Osteocyte (in vitro differentiated cells): Measurements from ENCODE around the gene PCNX1. TPM values are rescaled to one million over a fixed set of nuclear protein-coding genes. Genes with fewer than 3 reads are reported as not detected.

Experiments
- DNase-seq: peaks from one replicate; pipeline ENCODE4 v3.0.0; 2021; ENCODE audit warnings: mixed read lengths; ENCODE audit not compliant: unreplicated experiment; ENCODE audit errors: extremely low spot score
- H3K27ac Mint-ChIP-seq: one replicate; pipeline ENCODE4 v1.8.0; 2021; ENCODE audit warnings: mild to moderate bottlenecking, mixed read lengths; ENCODE audit not compliant: unreplicated experiment
- H3K27me3 Mint-ChIP-seq: one replicate; pipeline ENCODE4 v1.8.0; 2021; ENCODE audit warnings: mixed read lengths; ENCODE audit not compliant: unreplicated experiment
- H3K36me3 Mint-ChIP-seq: one replicate; pipeline ENCODE4 v1.8.0; 2021; ENCODE audit warnings: mixed read lengths; ENCODE audit not compliant: unreplicated experiment
- H3K4me1 Mint-ChIP-seq: one replicate; pipeline ENCODE4 v1.8.0; 2021; ENCODE audit warnings: mixed read lengths; ENCODE audit not compliant: unreplicated experiment
- H3K4me3 Mint-ChIP-seq: one replicate; pipeline ENCODE4 v1.8.0; 2021; ENCODE audit warnings: mild to moderate bottlenecking, moderate library complexity, mixed read lengths; ENCODE audit not compliant: unreplicated experiment
- H3K9me3 Mint-ChIP-seq: one replicate; pipeline ENCODE4 v1.8.0; 2021; ENCODE audit warnings: mixed read lengths; ENCODE audit not compliant: unreplicated experiment
- total RNA-seq: library from RNA; stranded (reverse); gene quantifications from 2 replicates; pipeline ENCODE4 v1.2.1, GENCODE V29; 2021
- TF ChIP-seq, protein P1 (sequence below): fragments of 200-600 bp; sonication (generic); IDR thresholded peaks from 2 replicates; pipeline ENCODE4 v1.5.0; 2021; ENCODE audit warnings: antibody characterized with exemption, mild to moderate bottlenecking, moderate library complexity

PCNX1 gene
- total RNA-seq, 1 donor from 2014 or later = 72.2 TPM

DNA sequence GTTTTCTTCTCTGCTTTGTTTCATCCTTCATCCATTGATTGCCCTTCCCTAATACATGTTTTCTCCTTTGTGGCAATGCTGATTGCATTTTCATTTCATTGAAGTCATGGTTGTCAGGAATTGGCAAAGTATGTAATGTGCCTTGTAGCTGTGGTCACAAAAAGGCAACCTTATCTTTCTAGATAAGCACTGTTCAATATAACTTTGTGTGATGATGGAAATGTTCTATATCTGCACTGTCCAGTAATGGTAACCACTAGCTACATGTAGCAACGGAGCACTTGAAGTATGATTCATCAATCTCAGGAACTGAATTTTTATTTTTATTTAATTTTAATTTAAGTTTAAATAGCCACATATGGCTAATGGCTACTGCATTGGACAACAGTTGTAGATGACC lies 79.8 kb downstream of the PCNX1 start:
- Mint-ChIP-seq H3K27ac (no peak overlapping the region), H3K36me3 (peaks cover 13% of the 10 kb centered on the region), H3K4me1 (peaks cover 14% of the 10 kb centered on the region), H3K4me3 (no peak overlapping the region), H3K27me3 (no peaks in the 10 kb centered on the region), H3K9me3 (no peaks in the 10 kb centered on the region)
- TF ChIP-seq, protein P1, sequence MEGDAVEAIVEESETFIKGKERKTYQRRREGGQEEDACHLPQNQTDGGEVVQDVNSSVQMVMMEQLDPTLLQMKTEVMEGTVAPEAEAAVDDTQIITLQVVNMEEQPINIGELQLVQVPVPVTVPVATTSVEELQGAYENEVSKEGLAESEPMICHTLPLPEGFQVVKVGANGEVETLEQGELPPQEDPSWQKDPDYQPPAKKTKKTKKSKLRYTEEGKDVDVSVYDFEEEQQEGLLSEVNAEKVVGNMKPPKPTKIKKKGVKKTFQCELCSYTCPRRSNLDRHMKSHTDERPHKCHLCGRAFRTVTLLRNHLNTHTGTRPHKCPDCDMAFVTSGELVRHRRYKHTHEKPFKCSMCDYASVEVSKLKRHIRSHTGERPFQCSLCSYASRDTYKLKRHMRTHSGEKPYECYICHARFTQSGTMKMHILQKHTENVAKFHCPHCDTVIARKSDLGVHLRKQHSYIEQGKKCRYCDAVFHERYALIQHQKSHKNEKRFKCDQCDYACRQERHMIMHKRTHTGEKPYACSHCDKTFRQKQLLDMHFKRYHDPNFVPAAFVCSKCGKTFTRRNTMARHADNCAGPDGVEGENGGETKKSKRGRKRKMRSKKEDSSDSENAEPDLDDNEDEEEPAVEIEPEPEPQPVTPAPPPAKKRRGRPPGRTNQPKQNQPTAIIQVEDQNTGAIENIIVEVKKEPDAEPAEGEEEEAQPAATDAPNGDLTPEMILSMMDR = no peak
- DNase-seq = no peak

GRCh38 chr14:70988452-70988851 lies 81.2 kb downstream of the PCNX1 start:
- no peak overlapping the region for H3K27ac Mint-ChIP-seq
- no peaks in the 10 kb centered on the region for H3K27me3 Mint-ChIP-seq
- TF ChIP-seq, protein P1 = no peak
- DNase-seq = no peak
- peaks cover 3% of the 10 kb centered on the region for H3K4me1 Mint-ChIP-seq
- H3K9me3 Mint-ChIP-seq = no peaks in the 10 kb centered on the region
- no peak overlapping the region for H3K4me3 Mint-ChIP-seq
- peaks cover 13% of the 10 kb centered on the region for H3K36me3 Mint-ChIP-seq

DNA sequence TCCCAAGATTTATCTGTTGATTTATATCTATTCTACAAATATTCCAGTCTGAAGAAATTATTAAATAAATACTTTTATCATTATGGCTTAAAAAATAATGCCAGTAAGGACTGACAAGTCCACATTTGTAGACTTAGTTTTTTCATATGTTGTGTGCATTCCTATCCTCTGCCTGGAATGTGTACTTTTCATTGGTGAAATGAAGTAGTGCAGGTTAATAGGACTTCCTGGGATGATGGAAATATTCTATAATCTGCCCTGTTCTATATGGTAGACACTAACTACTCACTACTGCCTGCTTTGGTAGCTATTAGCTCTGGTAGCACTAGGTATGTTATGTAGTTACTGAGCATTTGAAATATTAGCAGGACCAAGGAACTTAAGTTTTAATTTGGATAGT lies 86.7 kb downstream of the PCNX1 start:
- no peaks in the 10 kb centered on the region for H3K27me3 Mint-ChIP-seq
- H3K9me3 Mint-ChIP-seq = no peaks in the 10 kb centered on the region
- no peak for DNase-seq
- peaks cover 20% of the 10 kb centered on the region for H3K36me3 Mint-ChIP-seq
- H3K27ac Mint-ChIP-seq = no peak overlapping the region
- TF ChIP-seq, protein P1 = no peak
- peaks cover 3% of the 10 kb centered on the region for H3K4me1 Mint-ChIP-seq
- no peak overlapping the region for H3K4me3 Mint-ChIP-seq

DNA sequence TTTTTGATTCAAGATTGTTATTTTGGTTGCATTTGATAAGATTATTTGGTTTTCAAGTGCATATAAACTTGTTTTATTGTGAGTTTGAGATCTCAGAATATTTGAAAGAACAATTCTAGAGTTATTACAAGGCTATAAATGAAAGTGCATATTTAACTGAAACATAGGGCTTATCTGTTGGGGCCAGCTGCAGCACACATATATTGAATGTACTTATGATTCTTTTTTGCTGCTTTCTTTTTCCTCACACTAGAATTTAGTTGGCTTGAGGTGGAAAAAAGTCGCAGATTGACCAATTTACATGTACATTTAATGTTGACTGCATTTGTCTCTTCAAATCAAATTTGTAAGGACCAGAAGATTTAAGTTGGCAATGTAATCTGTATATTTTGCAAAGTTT lies 88.0 kb downstream of the PCNX1 start:
- no peak overlapping the region for H3K4me3 Mint-ChIP-seq
- peaks cover 3% of the 10 kb centered on the region for H3K4me1 Mint-ChIP-seq
- H3K9me3 Mint-ChIP-seq = no peaks in the 10 kb centered on the region
- DNase-seq = no peak
- H3K27ac Mint-ChIP-seq = no peak overlapping the region
- H3K27me3 Mint-ChIP-seq = no peaks in the 10 kb centered on the region
- TF ChIP-seq, protein P1 = no peak
- H3K36me3 Mint-ChIP-seq = peaks cover 19% of the 10 kb centered on the region

GRCh38 chr14:70995671-70996070 lies 88.4 kb downstream of the PCNX1 start:
- Mint-ChIP-seq H3K27me3 (no peaks in the 10 kb centered on the region), H3K4me1 (peaks cover 2% of the 10 kb centered on the region), H3K4me3 (no peak overlapping the region), H3K36me3 (peaks cover 18% of the 10 kb centered on the region), H3K27ac (no peak overlapping the region), H3K9me3 (no peaks in the 10 kb centered on the region)
- no peak for DNase-seq
- TF ChIP-seq, protein P1 = no peak
